HL-60/S4 treated with retinoic acid at 250 ng/mL for 4 days and 3 days (cell line): Measurements from ENCODE around the gene LPP.

Experiments
- in situ Hi-C: fragments of 300-500 bp; cut with MboI; formaldehyde crosslinking; loops from 2 replicates; pipeline ENCODE4 v1.7.0; 2022; ENCODE audit warnings: low sequenced_read_pairs

Gene LPP

DNA sequence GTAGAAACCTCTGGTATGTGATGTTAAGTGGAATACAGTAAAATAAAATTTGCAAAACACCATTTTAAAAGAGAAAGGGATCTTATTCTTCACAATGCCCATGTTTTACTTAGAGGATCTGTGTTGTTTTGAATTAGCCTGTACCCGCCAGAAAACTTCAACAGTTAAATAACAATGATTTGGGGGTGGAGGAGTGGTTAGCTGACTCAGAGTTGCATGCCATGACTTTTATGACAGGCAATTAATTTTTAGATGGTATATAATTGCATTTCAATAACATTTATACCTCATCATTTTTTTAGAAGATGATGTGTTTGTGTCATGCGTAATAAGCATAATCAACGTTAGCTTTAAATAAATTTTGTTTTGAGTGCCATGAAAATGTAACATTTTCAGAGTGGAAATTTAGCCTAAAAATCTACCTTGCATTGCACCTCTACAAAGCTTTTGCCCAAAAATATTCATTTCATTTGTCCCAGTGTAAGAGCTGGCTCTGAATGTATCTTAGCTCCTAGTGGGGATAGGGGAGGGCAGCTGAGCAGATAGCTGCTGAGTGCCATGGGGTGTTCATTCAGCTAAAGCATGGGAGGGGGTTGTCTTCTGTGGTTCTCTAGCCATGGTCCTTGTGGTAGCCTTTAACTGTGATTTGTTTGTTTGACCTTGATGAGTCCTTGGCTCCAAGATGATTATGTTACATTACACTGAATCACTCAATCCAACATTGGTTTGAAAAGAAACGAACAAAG lies 379.8 kb downstream of the LPP start:
- in situ Hi-C loops, result no loop called here

DNA sequence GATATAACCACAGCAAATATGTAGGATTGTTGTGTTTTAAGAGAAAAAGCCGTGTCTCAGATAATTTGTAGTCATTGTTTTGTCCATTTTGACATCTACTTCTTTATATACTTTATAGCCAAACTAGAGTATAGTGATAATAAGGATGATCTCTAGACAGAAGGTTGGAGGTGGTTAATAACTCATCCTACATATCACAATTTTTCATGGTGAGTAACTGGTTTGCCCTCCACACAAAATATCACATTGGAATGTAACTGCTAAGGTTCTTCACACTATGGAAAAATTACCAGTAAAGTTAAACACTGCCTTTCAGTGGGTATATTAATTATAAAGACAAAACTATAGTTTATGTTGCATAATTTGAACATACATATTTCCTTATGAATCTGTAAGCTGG lies 380.7 kb downstream of the LPP start:
- in situ Hi-C loops, result no loop called here

DNA sequence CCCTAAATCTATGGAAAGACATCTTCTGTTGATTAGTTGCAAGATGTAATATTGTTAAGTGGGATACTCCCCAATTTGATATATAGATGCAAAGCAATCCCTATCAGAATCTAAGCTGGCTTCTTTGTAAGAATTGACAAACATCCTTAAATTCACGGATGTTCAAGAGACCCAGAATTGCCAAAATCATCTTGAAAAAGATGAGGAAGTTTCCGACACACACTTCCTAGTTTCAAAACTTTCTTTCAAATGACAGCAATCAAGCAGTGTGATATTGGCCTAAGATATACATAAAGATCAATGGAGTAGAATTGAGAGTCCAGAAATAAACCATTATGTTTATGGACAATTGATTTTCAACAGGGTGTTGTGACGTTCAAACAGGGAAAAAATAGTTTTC lies 383.6 kb downstream of the LPP start:
- in situ Hi-C loops, result no loop called here

DNA sequence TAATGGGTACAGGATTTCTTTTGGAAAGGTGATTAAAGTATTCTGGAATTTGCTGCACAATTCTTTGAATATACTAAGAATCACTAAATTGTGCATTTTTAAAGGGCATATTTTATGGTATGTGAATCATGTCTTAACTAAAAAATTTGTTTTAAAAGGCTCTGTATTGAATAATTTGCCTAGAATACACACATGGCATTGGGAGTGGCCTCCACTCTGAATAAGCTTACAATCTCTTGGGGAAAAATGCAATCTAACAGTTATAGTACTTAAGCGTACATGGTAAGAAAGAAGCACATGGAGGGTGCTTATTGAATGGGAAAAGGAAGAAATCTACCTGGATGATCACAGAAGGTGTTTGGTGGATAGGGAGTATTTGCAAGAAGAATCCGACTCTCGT lies 385.1 kb downstream of the LPP start:
- in situ Hi-C loops, result no loop called here

- in situ Hi-C loops, result no loop called here
Measured at GRCh38 chr3:188539631-188540194, 385.8 kb downstream of the LPP start.

DNA sequence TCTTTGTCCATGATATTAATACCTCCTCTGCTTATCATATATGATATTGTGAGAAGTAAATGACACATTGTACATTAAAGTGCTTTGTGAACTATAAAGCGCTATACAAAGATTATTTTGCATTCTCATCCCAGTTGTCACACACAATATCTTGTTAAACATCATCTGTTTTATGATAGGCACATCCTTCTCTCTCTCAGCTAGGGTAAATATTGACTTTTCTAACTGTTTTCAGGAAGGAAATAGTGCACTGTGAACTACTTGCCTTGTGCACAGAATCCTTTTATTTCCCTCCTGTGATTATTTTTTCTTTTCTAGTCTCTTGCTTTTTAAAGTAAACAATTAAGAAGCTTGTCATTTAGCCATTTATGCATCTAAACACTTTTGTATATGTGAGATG lies 388.2 kb downstream of the LPP start:
- in situ Hi-C loops, result no loop called here

DNA sequence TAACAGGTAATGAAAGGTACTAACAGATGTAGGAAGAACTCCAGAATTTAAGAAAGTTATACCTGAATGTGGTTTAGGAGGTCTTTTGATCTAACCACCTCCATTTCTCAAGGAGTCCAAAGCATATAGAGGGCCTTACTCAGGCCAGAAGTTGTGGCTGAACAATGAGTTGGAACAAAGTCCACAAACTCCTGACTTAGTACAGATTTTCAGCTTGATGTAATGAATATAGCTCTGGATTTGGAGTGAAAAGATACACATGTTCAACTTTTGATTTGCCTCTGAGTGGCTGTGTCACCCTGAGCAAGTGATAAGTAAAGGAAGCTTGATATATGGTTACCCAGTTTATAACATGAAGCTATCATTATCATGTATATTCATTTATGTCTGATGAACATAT lies 390.1 kb downstream of the LPP start:
- in situ Hi-C loops, result no loop called here

GRCh38 chr3:188546835-188547670 lies 393.1 kb downstream of the LPP start:
- in situ Hi-C loops, result no loop called here

DNA sequence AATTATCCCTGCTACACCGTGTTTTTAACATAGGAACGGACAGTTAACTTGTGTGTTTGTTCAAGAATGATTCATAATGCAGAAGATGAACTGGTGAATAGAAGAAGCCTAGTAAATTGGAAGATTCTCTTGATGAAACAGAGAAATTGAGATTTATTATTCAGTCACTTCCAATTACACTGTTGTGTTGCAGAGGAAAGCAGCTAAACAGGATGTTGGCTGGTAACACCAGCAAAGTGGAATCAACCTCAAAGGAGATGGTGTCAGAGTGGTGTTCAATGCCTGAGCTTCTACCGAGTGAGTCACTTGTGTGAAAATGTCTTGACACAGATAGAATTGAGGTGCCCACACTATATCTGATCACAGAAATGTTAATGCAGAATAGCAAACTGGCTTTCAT lies 399.6 kb downstream of the LPP start:
- in situ Hi-C loops, result no loop called here

GRCh38 chr3:188554404-188554803 lies 400.4 kb downstream of the LPP start:
- in situ Hi-C loops, result no loop called here

DNA sequence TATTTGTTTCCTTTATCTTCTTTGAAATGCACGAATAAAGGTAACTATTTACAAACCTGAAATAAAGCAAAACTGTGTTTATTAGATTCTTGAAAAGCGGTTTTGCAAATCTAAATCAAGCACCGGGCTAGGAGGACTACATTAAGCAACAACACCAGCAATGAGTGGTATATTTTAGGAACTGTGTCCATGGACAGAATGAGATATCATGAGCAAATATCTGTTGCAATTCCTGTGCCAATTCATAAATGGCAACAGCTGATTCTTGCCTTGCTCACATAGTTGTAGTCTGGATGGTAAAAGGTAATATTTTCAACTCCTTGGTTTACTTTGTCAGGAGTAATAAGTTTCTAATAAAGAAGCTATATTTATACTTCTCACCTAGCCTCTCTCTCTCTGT lies 403.3 kb downstream of the LPP start:
- in situ Hi-C loops, result no loop called here

DNA sequence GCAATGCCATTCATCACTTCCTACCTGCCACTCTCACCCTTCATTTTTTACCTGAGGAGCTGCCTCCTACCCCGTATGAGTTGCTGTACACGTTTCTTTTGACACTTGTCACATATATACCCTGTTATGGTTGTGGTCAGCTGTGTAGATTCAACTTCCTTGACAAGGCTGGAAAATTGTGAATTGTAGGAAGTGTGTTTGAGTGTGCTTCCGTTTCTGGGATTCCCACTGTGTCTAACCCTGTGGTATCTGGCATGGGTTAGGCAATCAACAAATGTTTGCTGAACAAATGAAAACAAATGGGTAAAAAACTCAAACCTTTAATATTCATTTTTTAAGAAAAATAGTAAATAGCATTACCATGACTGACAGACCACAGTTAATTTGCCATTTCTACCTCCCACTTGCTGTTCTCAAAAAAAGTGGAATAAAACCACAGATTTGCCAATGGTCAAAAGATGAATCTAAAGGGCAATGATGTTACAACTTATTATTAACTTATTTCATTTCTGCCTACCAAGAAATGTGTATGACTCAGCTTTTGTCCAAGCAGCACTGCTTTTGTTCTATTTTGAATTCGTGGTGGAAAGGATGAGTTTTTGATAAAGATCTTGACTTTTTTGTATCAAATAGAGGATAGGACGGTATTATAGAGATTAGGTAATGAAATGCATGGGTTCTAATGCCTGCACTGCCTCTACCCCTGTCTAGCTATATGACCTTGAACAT lies 404.6 kb downstream of the LPP start:
- in situ Hi-C loops, result no loop called here

- in situ Hi-C loops, result no loop called here
Measured at GRCh38 chr3:188559072-188559429, 405.1 kb downstream of the LPP start.

DNA sequence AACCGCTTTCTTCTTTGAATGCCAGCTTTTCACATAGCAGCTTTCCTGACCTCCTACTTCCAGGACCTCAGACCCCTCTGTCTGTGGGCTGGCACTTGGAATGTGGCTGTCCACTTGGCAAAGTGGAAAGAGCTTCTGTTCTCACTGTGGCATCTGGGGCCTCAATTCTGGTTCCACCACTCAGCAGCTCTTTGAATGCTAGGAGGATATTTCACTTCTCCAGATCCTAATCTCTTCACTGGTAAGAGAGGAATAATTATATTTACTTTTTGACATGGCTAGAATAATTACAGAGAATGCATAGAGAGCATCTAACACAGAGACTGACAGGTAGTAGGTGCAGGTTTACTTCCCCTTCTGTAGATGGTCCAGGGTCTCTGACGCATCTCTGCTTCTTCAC lies 405.9 kb downstream of the LPP start:
- in situ Hi-C loops, result no loop called here

DNA sequence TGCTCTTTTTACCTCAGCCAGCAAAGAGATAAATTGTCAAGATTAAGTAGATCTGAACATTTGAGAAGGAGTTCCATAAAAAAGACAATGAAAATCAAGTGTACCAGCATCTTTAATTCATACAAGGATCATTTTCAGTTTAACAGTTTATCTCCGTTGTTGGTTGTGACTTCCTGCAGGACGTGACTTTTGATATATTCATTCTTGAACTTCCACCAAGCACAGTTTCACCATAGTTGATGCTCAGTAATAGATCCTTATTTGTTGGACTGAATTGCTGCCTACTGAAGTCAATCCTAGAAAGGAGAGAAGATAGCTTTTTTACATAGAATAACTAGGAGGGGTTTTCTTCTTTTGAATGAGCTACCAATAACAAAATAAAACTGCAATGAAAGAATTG lies 408.2 kb downstream of the LPP start:
- in situ Hi-C loops, result no loop called here

DNA sequence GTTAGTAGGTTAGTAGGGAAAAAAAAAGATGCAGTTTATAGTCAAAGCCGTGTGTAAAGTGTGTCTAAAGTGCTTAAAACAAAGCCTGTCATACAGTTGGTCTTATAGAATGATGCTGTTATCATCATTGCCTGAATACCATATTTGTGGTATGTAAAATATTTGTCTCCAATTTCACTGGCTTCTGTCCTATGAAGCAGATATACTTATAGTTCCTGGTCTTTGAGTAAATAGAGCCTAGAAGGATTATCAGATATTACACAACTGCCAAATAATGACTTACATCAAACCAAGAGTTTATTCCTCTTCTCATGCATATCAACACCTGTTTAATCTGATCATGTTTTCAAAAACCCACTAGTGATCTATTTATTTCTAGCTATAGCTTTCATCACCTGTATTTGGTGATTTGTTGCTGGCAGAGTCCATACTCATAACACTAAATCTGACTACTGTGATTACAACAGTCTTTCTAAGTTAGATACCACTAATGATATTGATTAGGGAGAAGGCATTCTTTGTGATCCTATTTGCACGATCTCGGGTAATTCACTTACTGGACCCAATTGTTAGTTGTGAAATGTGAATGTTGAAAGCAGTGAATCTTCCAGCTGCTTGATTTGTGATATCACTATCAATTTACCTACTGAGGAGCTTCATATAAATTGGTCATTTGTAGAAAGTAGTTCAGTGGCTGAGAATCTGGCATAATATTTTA lies 413.7 kb downstream of the LPP start:
- in situ Hi-C loops, result no loop called here

DNA sequence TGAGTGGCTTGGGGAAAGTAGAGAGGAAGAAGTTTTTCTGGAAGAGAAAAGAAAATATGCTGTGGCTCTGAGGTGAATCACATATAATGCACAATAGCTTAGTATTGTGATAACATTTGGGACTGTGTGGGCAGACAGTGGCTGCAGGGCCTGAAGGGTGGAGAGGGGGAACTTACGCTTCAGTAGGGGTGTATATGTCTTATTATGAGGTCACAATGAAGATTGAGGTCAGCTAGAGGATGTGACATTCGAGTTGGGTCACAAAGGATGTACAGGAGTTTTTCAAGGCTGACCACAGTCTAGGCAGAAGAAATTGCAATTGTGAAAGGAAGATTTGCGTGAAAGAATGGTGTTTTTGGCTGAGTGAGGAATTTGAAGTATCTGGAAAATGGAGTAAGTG lies 414.8 kb downstream of the LPP start:
- in situ Hi-C loops, result no loop called here

GRCh38 chr3:188571531-188572095 lies 417.7 kb downstream of the LPP start:
- in situ Hi-C loops, result no loop called here

- in situ Hi-C loops, result no loop called here
Measured at GRCh38 chr3:188573291-188573940, 419.5 kb downstream of the LPP start.

DNA sequence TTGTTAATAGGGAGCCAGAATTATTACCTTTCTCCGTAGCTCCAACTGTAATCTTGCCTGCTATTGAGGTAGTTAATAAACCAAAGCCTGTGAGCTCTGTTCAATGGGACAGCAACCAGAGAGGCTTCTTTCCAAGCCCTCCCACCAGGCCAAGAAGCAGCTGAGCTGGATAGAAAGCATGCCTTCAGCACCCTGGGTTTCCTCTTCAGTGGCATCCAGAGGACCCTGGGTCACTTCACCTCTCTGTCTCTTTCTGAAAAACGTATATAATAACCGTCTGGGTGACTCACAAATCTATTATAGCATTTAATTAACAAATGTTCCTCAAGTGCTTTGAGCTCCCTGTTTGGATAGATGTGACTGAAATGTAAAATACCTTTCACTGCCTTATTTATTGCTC lies 420.0 kb downstream of the LPP start:
- in situ Hi-C loops, result no loop called here
